Inferior parietal cortex (tissue), 1 donor: ENCODE data around the gene KLHL9.

Experiments used
- DNase-seq: peaks from one replicate; pipeline ENCODE4 v3.0.0-alpha.2; 2016; ENCODE audit errors: extremely low spot score

KLHL9 gene

DNA sequence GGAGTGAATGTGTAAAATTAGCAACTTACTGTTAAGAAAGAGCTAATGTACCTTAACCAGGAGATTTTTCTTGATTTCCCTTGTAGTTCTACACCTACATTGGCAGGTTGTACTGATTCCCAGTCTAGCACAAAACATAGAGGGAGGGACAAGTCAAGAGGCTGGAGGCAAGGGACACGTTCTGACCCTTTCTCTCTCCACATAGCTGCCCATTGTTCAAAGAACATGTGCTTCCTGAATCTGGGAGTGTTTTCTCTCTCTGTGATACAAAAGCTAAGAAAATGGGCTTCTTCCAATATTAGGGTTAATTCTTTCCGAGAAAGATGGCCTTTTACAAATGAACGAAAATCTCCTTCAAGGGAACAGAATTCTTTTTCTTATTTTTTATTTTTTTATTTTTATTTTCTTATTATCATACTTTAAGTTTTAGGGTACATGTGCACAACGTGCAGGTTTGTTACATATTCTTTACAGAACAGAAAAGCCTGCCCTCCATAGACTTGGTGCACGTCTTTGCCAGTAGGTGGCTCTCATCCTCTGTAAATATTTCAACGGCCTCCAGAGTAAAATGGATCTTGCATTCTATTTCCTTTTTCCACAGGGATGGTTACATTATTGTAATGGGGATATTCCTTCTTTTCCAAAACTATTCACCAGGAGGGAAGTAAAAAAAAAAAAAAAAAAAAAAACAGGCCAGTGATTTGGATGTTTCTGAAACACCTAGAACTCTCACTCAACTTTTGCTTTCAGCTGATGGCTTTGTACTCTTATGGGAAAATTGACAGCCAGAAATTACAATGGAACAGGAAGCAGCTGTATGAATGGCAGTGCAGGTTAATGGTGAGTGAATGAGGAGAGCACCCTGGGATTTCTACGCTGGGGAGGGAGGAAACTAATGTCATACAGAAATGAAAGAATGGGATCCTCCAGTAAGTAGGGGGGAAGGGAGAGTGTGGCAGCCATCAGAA, 17.0 kb downstream of the KLHL9 start:
- peak; percentile 72 for DNase-seq

DNA sequence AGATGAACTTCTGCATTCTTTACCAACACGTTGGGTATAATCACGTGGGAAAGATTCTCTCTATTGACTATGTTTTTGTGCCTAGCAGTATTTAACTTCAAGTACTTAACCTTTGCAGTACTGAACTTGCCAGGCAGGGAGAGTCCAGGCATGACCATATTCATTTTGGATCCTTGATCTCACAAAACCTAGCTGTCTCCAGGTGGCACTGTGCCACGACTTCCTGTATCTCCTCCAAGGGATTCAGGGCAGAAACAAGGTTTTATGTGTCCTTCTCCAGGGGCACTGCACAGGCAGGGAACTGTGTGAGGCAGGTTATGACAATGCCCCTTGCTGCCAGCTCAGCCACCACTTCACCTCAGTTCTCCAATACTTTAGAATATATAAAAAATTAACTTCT, 18.3 kb downstream of the KLHL9 start:
- DNase-seq = no peak

DNA sequence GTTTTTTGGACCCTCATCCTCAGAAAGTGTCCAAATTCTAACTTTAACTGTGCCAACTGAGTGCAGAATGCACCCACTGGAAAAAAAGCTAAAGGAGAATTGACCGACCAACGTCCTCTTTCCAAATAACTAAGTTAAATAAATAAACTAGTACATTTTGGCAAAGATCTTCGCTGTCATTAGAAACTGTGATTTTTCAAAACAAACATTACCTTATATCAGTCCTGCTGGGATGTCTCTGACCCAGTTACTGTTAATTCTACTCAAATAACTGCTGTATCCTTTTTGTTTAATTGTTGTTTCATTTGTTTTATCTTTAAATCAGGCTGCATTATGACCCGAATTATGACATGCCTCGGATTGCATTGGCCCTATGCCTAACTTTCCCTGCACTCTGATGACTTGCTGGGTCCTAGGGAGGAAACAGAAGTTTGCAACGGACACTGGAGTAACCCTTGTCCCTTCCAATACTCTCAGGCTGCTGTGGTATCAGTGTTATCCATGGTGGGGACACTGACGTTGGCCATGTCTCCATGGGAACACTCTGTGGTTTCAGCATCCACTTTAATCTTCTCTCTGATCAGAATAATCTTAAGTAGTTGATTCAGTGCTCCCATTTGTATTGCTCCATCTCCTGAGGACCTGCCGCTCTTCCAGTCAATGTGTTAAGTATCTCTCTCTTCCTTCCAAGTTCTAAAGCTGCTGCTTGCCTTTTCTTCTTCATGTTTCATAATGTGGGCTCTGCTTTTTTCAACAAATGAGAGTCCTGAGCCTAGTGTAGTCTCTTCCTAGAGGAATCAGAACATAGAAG, 19.0 kb downstream of the KLHL9 start:
- no peak for DNase-seq

- no peak for DNase-seq
These were observed 21.1 kb downstream of the KLHL9 start for GRCh38 chr9:21314152-21314551.

DNA sequence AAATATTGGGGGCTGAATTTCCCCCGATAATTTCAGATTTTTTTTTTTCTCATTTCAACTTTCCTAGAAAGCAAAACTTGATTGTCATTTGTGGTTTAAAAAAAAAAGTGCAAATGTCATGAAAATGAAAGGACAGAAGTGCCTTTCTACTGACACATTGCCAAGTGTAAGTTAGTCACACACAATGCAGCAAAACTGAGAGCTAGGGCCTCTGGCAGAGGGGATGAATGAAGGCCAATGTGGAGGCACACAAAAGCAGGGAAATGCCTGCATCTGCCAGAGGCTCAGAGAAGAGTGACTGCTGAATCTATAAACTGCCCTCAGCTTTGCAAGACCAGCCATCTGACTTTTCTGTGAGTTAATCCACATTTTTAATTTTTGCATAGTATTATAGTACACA, 23.3 kb downstream of the KLHL9 start:
- DNase-seq = no peak

DNA sequence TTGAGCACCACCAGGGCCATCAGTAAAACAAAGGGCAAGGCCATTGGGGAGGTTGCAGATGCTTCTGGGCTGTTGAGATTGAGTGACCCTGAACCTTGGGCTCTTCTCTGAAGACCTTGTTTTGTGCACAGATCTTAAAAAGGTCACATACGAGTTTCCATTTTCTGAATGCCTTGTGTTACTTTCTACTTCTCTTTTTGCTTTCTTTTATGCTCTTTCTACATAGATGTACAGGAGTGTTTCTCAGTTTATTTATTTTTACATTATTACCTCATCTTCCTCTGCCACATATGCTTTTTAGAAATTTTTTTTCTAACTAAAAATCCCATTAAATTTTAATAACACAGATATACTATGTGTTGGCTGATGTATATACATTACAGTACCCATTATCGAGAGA, 30.0 kb downstream of the KLHL9 start, which contains the start of gene IFNA5:
TSS of gene IFNA5 (minus strand) at position 101 of the 400 bp plus-strand sequence. CDS start at position 44, 57 bp downstream.
- no peak for DNase-seq

GRCh38 chr9:21295992-21296391, 39.2 kb downstream of the KLHL9 start:
- DNase-seq = no peak

DNA sequence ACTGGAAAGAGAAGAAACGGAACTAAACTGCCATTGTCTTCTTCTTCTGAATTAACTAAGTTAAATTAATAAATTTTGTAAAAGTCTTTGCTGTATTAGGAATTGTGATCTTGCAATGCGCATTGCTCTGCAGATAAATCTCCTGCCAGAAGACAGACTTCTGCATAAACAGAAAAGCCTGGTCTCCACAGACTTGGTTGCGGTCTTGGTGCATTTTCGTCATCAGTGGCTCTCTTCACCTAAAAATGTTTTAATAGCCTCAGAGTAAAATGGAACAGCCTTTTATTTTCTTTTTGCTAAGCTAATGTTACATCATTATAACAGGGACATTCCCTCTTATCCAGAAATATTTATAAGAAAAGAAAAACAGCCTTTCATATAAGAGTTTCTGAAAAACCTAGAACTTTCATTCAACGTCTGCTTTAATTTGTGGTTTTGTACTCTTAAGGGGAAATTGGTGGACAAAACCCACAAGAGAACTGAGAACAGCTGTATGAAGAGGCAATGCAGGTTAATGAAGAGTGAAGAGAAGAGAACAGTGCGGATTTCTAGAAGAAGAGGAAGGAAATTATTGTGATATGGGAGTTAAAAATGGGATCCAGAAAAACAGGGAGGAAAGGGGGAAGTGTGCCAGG, 40.2 kb downstream of the KLHL9 start:
- DNase-seq = no peak

GRCh38 chr9:21294364-21294774, 40.8 kb downstream of the KLHL9 start:
- no peak for DNase-seq

DNA sequence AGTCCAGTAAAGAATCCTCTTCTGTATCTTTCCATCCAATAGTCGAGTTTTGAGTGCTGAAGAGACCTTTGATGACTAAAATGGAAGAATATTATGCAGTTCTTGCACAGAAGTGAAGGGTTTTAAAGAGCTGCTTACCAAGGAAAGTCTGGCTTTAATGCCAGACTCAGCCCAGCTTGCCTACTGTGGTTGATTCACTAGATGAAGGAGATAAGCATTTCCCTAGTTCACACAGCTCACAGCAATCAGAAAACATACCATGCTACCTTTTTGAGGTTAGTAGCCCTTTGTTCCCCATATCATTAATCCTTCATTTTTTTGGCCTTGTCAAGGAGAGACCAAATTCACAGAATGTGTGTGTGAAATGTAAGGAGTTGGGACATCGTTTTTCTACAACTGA, 45.4 kb downstream of the KLHL9 start:
- DNase-seq = no peak

GRCh38 chr9:21287280-21287679, 47.9 kb downstream of the KLHL9 start:
- DNase-seq = no peak

- DNase-seq = no peak
These were observed 48.5 kb downstream of the KLHL9 start for GRCh38 chr9:21286659-21287058.

GRCh38 chr9:21286099-21286498, 49.1 kb downstream of the KLHL9 start:
- no peak for DNase-seq

DNA sequence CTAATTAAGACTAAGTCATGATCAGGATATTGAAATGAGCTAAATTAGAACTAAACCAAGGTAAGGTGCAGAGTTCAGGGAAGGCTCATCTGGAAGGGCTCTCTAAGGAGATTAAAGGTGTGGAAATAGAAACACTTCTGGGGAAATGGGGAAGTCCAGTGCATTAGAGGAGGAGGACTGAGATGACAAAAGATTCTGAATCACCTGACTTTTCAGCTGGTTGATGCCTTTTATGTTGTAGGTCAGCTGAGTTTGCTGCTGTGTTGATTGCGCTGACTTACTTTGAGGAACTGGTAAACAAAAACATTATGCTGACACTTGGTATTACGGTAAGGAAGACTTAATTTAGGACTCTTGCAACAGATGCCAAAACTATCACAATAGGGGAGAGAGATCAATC, 53.9 kb downstream of the KLHL9 start:
- DNase-seq = no peak
